K562 (cell line): Measurements from ENCODE around the gene SLC6A13. TPM values are rescaled to one million over a fixed set of nuclear protein-coding genes. Genes with fewer than 3 reads are reported as not detected.

Source experiments
- ATAC-seq: fragments of 200-7000 bp; cut with Tn5 transposase; 3 replicates; pipeline ENCODE4 v1.9.1; 2020; ENCODE audit warnings: moderate library complexity
- BruUV-seq: library from RNA; stranded (reverse); fragments of 400-500 nt; replicated peaks from 2 replicates; lab custom pipeline; 2021; lab: Mats Ljungman, UMichigan
- CTCF ChIA-PET: fragments of 300-600 bp; formaldehyde crosslinking; extraction: SDS; loops from one replicate; lab custom pipeline; 2021; ENCODE audit warnings: low intra/inter-chr PET ratio; lab: Yijun Ruan, JAX
- POLR2A ChIA-PET: fragments of 300-600, 350-650 bp; sonication (Branson Sonifier 250); formaldehyde crosslinking; extraction: SDS; loops from one replicate; lab custom pipeline; 2021; ENCODE audit warnings: antibody characterized with exemption, inconsistent platforms; lab: Yijun Ruan, JAX
- DNase-seq, 4 experiments: peaks; one replicate each; pipeline versions ENCODE4 v3.0.0 to v3.0.0-alpha.2; 2011 to 2018; ENCODE audit warnings: low spot score in 3 of 4, mixed read lengths in 3 of 4; ENCODE audit errors: extremely low read depth in 1 of 4
- FAIRE-seq: peaks from 2 replicates; lab custom pipeline; 2011; peaks lifted over from hg19 to GRCh38; lab: Jason Lieb, UNC
- H2AFZ ChIP-seq: 2 replicates; pipeline ENCODE4 v1.6.0; 2011; ENCODE audit warnings: low read depth, low read length, control low read depth, inconsistent platforms
- H3K27ac ChIP-seq: fragments of 200-600 bp; 3 replicates; pipeline ENCODE4 v1.8.0; 2011; ENCODE audit warnings: low read depth, mild to moderate bottlenecking, control low read depth, inconsistent platforms, low read length, moderate library complexity, mixed read lengths; ENCODE audit errors: extremely low read depth
- H3K27me3 ChIP-seq, 2 experiments: fragments of 300-600 bp in 1 of 2; 2 replicates in 1 of 2; 3 replicates in 1 of 2; pipeline versions ENCODE4 v1.6.0 to v1.8.0; 2011; ENCODE audit warnings: inconsistent platforms in 2 of 2, low read length in 2 of 2, mild to moderate bottlenecking in 1 of 2, mixed read lengths in 1 of 2, moderate library complexity in 1 of 2; ENCODE audit not compliant: control insufficient read depth in 2 of 2, insufficient read depth in 2 of 2
- H3K36me3 ChIP-seq: fragments of 300-600 bp; 3 replicates; pipeline ENCODE4 v1.8.0; 2011; ENCODE audit warnings: mild to moderate bottlenecking, low read length, inconsistent platforms; ENCODE audit not compliant: control insufficient read depth, insufficient read depth
- H3K4me1 ChIP-seq, 2 experiments: fragments of 200-600 bp in 1 of 2; replicated peaks in 1 of 2; 2 replicates in 1 of 2; 3 replicates in 1 of 2; pipeline versions ENCODE4 v1.5.1 to v1.8.0; 2011; ENCODE audit warnings: inconsistent platforms in 2 of 2, low read length in 2 of 2, mild to moderate bottlenecking in 1 of 2, mixed read lengths in 1 of 2, moderate library complexity in 1 of 2; ENCODE audit not compliant: control insufficient read depth in 2 of 2, insufficient read depth in 2 of 2
- H3K4me2 ChIP-seq: 2 replicates; pipeline ENCODE4 v1.6.1; 2011; ENCODE audit warnings: low read length, control low read depth, inconsistent platforms, mixed read lengths; ENCODE audit not compliant: insufficient read depth
- H3K4me3 ChIP-seq: fragments of 200-600 bp; sonication (generic), shearing (Covaris generic); 2 replicates; pipeline ENCODE4 v1.5.1; 2016; ENCODE audit warnings: control low read depth, inconsistent platforms
- H3K79me2 ChIP-seq: fragments of 200-600 bp; 3 replicates; pipeline ENCODE4 v1.8.0; 2011; ENCODE audit warnings: low read length, inconsistent platforms; ENCODE audit not compliant: control insufficient read depth, insufficient read depth
- H3K9ac ChIP-seq, 2 experiments: 2 replicates each; pipeline versions ENCODE4 v1.6.0 to v1.6.1; 2011; ENCODE audit warnings: low read depth in 2 of 2, low read length in 2 of 2, control low read depth in 1 of 2, inconsistent platforms in 1 of 2, mild to moderate bottlenecking in 1 of 2, mixed read lengths in 1 of 2; ENCODE audit not compliant: insufficient read depth in 1 of 2
- H3K9me1 ChIP-seq: one replicate; pipeline ENCODE4 v1.6.0; 2011; ENCODE audit warnings: inconsistent platforms, mild to moderate bottlenecking, low read length, moderate library complexity; ENCODE audit not compliant: control insufficient read depth, insufficient read depth
- H3K9me3 ChIP-seq: replicated peaks from 2 replicates; pipeline ENCODE4 v1.5.1; 2011; ENCODE audit warnings: low read depth, low read length, inconsistent platforms; ENCODE audit not compliant: control insufficient read depth, insufficient read depth
- H4K20me1 ChIP-seq: replicated peaks from 2 replicates; pipeline ENCODE4 v1.6.1; 2011; ENCODE audit warnings: low read length, inconsistent platforms, mixed read lengths; ENCODE audit not compliant: control insufficient read depth, insufficient read depth
- DEAF1 ChIP-seq: fragments of 450-650 bp; formaldehyde crosslinking; IDR thresholded peaks from 2 replicates; pipeline ENCODE4 v1.4.0; 2020; ENCODE audit warnings: mild to moderate bottlenecking, moderate library complexity
- MTA1 ChIP-seq: fragments of 450-650 bp; IDR thresholded peaks from 2 replicates; pipeline ENCODE4 v1.6.1; 2017; ENCODE audit warnings: borderline replicate concordance
- SNRNP70 ChIP-seq: fragments of 200-400 bp; formaldehyde crosslinking; optimal IDR thresholded peaks from 2 replicates; pipeline ENCODE3; 2017; ENCODE audit warnings: low read depth, low read length
- SRSF7 ChIP-seq: fragments of 200-400 bp; formaldehyde crosslinking; optimal IDR thresholded peaks from 2 replicates; pipeline ENCODE3; 2017; ENCODE audit warnings: mild to moderate bottlenecking, low read depth, low read length
- ZFP30 ChIP-seq: fragments of 250-450 bp; sonication (Bioruptor Pico); IDR thresholded peaks from 2 replicates; pipeline ENCODE4 v1.8.0; 2022; ENCODE audit warnings: moderate library complexity, mild to moderate bottlenecking, inconsistent platforms, borderline replicate concordance
- ZNF347 ChIP-seq: fragments of 450-650 bp; formaldehyde crosslinking; IDR thresholded peaks from 2 replicates; pipeline ENCODE4 v1.4.0; 2020; ENCODE audit warnings: low read depth, mild to moderate bottlenecking, moderate library complexity
- WGBS: fragments of 100-300 bp; shearing (Covaris generic); methylation state at CpG from one replicate; pipeline ENCODE4 v1.1.6; 2016; ENCODE audit warnings: low coverage, mixed read lengths; ENCODE audit not compliant: insufficient coverage; ENCODE audit errors: missing lambda C conversion rate; 5-methylcytosine and 5-hydroxymethylcytosine counted together
- in situ Hi-C: fragments of 300-500 bp; cut with MboI; formaldehyde crosslinking; loops from 4 replicates; pipeline ENCODE4 v1.15.0; 2018; ENCODE audit warnings: inconsistent platforms, mixed read lengths
- intact Hi-C: fragments of 100-400 bp; cut with micrococcal nuclease; formaldehyde crosslinking; loops from 2 replicates; pipeline ENCODE4 v1.14.2; 2022
- polyA plus RNA-seq, 8 experiments: library from polyadenylated mRNA; depleted of rRNA in 4 of 8; stranded (reverse) in 5 of 8; unstranded in 3 of 8; fragments of >200 nt; fragmentation: Nextera tagmentation in 2 of 8; fragmentation: Illumina TruSeq in 1 of 8; extraction: Ambion mirVana in 2 of 8; extraction: Trizol in 1 of 8; gene quantifications; 2 replicates each; pipeline versions ENCODE4 v1.2.1 to v1.2.3, GENCODE V29; 2011 to 2014; ENCODE audit warnings: inconsistent platforms in 1 of 8, missing spikeins in 1 of 8
- total RNA-seq, 7 experiments: library from RNA; depleted of rRNA in 6 of 7; stranded (reverse); fragments of >200 nt in 6 of 7; fragmentation: Illumina TruSeq in 2 of 7; extraction: Trizol in 2 of 7; gene quantifications; 2 replicates each; pipeline versions ENCODE4 v1.2.1 to v1.2.3, GENCODE V29; 2011 to 2021; ENCODE audit warnings: low replicate concordance in 1 of 7

The SLC6A13 gene
- total and polyA plus RNA-seq, 9 of the 15 experiments (the other 6 are each of a cell fraction or from before 2014, with no cell fraction given), result 0.06 to 0.33 (median 0.22) TPM; not detected in 4

- WGBS, result 44% methylated on average over 10 of the region's 16 CpGs
- Histone ChIP-seq H3K36me3 (no peaks in the 10 kb centered on the region), H3K4me3 (no peak overlapping the region), H3K4me1 (peaks cover 0 to 34% of the 10 kb centered on the region in 2 experiments; a peak in 3 of 5 replicates), H3K4me2 (no peak overlapping the region), H3K27ac (no peak overlapping the region), H3K27me3 (peaks cover 2 to 71% of the 10 kb centered on the region in 2 experiments; a peak in 3 of 5 replicates), H2AFZ (no peak overlapping the region), H3K9me1 (no peaks in the 10 kb centered on the region), H4K20me1 (no peaks in the 10 kb centered on the region), H3K9me3 (no peaks in the 10 kb centered on the region), H3K79me2 (no peaks in the 10 kb centered on the region), H3K9ac (peak overlapping the region in 1 of 2 experiments; percentile 26; a peak in 1 of 4 replicates)
- ATAC-seq, result no peak
- no peak for TF ChIP-seq ZFP30
- TF ChIP-seq SNRNP70, result no peak
- no peak for TF ChIP-seq ZNF347 (CRISPR knock-in tag)
- TF ChIP-seq MTA1, result no peak
- TF ChIP-seq DEAF1 (CRISPR knock-in tag), result no peak
- TF ChIP-seq SRSF7, result no peak
- ChIA-PET POLR2A (no interaction called here), CTCF (no interaction called here)
- no TSS peak for BruUV-seq
- intact Hi-C loops (no loop called here), in situ Hi-C loops (no loop called here)
- DNase-seq, result no peak
- no peak for FAIRE-seq
These were observed 86.9 kb downstream of the SLC6A13 start for GRCh38 chr12:175759-176158.
